Tibial nerve (tissue), 4 donors: Measurements from ENCODE around the gene BOLA2B.

ENCODE experiments used
- CTCF ChIP-seq, 5 experiments: fragments of 200-600 bp in 3 of 5; fragments of 450-650 bp in 2 of 5; sonication (generic) in 3 of 5; IDR thresholded peaks; one replicate each; pipeline ENCODE4 v1.5.1; 2016 to 2019; ENCODE audit warnings: antibody characterized with exemption in 5 of 5, mild to moderate bottlenecking in 3 of 5, moderate library complexity in 2 of 5
- EP300 ChIP-seq, 2 donors: sonication (generic); formaldehyde crosslinking; IDR thresholded peaks; one replicate each; pipeline ENCODE4 v1.6.1; 2017; ENCODE audit warnings: antibody characterized with exemption in 2 of 2, mild to moderate bottlenecking in 1 of 2
- POLR2A ChIP-seq, 2 donors: fragments of 450-650 bp; IDR thresholded peaks; one replicate each; pipeline ENCODE4 v1.6.1; 2017; ENCODE audit warnings: antibody characterized with exemption in 2 of 2, mild to moderate bottlenecking in 2 of 2, moderate library complexity in 2 of 2

GRCh38 chr16:30149250-30149930, 44.1 kb downstream of the BOLA2B start:
- TF ChIP-seq CTCF (IDR thresholded peaks at IDR 0.05) (no peak), POLR2A (IDR thresholded peaks at IDR 0.05) (no peak), EP300 (IDR thresholded peaks at IDR 0.05) (no peak)
